DMS 273 treated with DMSO at 0.1 percent for 48 hours (cell line): ENCODE measurements around the gene KDM2B.
"Not testable (repeated sequence)": the region's sequence is repeated elsewhere in the genome, so short reads cannot be mapped to it uniquely, and the experiment has no call there.

Experiments used
- DNase-seq: peaks from one replicate; lab custom pipeline; 2025; lab: John Stamatoyannopoulos, UW

The KDM2B gene

DNA sequence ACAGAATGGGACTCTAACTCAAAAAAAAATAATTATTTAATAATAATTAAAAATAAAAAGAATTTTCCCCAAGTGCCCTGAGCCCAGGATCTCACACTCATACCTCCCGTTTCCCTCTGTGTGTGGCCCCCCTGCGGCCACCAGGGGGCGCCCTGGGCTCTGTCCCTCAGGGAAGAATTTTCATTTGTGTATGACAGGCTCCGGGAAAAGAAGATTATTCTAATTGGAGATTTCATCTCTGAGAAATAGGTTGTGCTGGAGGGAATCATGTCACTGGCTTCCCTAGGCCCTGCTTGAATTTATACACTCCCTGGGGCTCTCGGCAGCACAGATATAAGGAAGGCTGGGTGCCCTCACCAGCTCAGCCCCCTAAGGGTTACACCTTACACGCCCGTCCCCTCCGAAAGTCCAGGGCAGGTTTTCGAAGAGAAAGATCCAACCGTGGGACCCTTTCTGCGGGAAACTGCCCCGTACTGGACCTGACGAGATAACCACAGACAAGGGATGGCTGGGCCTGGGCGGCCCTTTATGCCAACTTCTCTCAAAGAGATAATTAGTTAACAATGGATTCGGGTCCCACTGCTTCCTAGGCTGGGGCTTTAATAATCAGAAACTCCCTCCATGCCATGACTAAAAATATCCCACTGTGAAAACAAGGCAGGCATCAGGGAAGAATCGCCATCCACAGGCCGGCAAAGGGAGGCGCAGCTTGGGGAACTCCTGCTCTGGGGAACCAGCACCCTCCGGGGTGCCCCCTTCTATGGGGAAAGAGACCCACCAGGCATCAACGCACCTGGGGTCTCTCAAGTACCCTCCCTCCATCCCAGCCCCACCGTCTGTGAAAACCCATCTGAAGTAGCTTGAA lies 80.7 kb downstream of the KDM2B start:
- no peak for DNase-seq

GRCh38 chr12:121495746-121496145 lies 85.1 kb downstream of the KDM2B start:
- DNase-seq = no peak

GRCh38 chr12:121494093-121494787 lies 86.6 kb downstream of the KDM2B start:
- no peak for DNase-seq

- DNase-seq = no peak
These were observed 90.2 kb downstream of the KDM2B start for GRCh38 chr12:121490401-121491281.

- no peak for DNase-seq
These were observed 90.9 kb downstream of the KDM2B start for GRCh38 chr12:121489874-121490273.

DNA sequence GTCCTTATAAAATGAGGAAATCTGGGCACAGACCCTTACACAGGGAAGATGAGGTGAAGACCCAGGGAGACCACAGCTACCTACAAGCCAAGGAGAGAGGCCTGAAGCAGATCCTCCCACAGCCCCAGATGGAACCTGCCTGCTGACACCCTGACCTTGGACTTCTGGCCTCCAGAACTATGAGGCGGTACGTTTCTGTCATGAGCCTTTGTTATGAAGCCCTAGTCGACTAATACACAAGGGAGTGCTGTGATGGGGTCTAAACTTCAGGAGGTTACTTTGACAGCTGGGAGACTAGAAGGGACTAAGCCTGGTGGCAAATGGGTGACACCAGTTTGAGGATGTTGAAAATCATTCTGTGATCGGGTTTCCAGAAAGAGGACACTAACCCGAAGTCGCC lies 95.9 kb downstream of the KDM2B start:
- no peak for DNase-seq

GRCh38 chr12:121484564-121484963 lies 96.3 kb downstream of the KDM2B start:
- DNase-seq = not testable (repeated sequence)

- DNase-seq = no peak
These were observed 96.9 kb downstream of the KDM2B start for GRCh38 chr12:121483949-121484348.

DNA sequence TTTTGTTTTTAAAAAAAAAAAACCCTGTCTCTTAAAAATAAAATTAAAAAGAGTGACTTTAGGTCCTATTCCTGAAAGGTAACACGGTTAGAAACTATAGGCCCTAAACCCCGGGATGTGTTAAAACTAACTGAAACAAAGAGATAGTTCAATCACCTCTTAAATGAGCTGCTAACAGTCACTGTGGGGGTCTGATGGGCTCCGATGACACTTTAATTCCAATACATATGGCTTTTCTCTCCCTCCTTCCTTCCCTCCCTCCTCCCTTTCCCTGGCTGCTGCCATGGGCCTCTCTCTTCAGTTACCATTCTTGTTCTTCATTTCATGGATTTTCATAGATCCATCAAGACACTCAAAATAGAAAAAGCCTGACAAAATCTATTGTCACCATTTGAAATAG lies 104.3 kb downstream of the KDM2B start:
- DNase-seq = no peak

DNA sequence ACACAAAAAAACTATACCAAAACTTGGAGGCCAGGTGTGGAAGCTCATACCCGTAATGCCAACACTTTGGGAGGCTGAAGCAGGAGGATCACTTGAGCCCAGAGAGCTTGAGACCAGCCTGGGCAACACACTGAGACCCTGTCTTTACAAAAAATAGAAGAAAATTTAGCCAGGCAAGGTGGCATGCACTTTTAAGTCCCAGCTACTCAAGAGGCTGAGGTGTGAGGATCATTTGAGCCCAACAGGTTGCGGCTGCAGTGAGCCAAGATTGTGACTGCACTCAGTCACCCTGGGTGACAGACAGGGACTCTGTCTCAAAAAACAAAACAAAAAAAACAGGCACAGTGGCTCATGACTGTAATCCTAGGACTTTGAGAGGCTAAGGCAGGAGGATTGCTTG lies 105.5 kb downstream of the KDM2B start:
- no peak for DNase-seq

- DNase-seq = no peak
These were observed 108.5 kb downstream of the KDM2B start for GRCh38 chr12:121472150-121472905.

DNA sequence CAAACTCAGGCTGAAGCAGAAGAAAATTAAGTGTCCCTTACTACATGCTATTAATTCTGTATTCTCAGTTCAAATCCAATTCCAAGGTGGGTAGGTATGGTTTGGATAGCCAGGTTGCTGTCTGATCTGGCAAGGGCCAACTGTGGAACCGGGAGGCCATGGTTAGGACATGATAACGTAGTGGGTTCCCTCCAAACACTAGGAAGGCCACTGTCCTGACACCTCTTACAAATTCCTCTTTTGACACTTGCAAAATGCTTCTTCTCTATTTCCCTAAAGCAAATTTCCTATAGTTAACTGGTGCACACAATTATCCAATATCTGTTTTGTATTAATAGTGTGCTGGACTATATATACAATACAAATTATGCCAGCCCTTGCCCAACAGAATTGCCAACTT lies 110.1 kb downstream of the KDM2B start:
- no peak for DNase-seq

DNA sequence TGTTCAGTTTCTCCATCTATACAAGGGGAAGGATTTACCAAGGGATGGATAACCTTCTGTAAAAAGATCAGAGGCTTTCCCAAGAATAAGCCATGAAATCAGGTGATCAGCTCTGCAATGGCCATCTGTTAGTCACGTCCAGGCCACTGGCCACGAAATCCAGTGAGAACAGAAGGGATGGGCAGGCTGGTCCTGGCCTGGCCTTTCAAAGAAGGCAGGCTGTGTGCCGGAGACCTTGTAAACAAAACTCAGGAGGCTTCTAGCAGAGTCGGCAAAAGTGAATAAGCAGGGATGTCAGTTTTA lies 112.4 kb downstream of the KDM2B start:
- DNase-seq = no peak

- DNase-seq = no peak
These were observed 113.0 kb downstream of the KDM2B start for GRCh38 chr12:121467638-121468498.

- DNase-seq = peak; percentile 41
These were observed 113.8 kb downstream of the KDM2B start for GRCh38 chr12:121466794-121467637.

- DNase-seq = no peak
These were observed 114.7 kb downstream of the KDM2B start for GRCh38 chr12:121465921-121466793.

GRCh38 chr12:121464331-121464730 lies 116.5 kb downstream of the KDM2B start:
- no peak for DNase-seq

DNA sequence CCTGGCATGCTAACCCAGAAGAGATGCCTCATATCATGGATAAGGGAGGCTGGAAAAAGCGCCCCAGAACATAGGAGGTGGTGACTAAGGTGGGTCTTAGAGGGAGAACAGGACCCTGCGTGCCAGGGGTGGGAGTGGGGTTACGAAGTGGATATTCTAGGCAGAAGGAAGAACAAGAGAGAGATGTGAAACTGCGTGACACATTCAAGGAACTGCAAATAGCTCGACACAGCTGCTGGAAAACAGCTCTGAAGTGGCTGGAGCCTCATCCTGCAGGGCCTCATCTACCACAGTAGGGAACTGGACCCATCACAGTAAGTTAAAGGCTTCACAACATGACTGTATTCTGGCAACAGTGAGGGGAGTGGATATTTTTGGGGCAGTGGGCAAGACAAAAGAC lies 119.8 kb downstream of the KDM2B start:
- no peak for DNase-seq

DNA sequence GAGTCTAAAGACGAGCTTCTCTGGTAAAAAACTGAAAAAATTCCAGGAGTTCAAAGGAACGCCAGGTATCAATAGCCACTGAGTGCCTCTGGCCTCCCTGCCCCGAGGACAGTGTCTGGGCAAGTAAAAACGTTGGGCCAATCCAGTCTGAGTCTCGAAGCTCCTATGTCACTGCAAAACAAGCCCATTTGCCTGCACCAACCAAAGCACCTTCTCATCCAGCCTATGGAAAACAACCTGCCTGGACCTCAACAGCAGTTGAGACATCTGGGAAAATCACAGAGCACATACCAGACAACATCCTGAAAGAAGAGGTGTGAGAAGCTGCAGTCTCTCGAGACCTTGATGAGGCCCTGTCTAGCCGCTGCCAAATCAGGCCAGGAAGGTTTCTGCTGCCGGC lies 124.3 kb downstream of the KDM2B start:
- no peak for DNase-seq
